GM12891 (cell line): ENCODE results near the gene DYNC2I2.

Experiments
- PAX5 ChIP-seq: IDR thresholded peaks from 2 replicates; pipeline ENCODE4 v1.6.1; 2011; ENCODE audit warnings: low read length, moderate library complexity, mild to moderate bottlenecking; ENCODE audit not compliant: insufficient read depth, severe bottlenecking
- POLR2A ChIP-seq: IDR thresholded peaks from 2 replicates; pipeline ENCODE4 v1.6.1; 2011; ENCODE audit warnings: low read depth, low read length, control low read depth
- POLR2AphosphoS5 ChIP-seq: IDR thresholded peaks from 2 replicates; pipeline ENCODE4 v1.6.1; 2011; ENCODE audit warnings: low read depth, low read length, control low read depth
- POU2F2 ChIP-seq: IDR thresholded peaks from 2 replicates; pipeline ENCODE4 v1.6.1; 2011; ENCODE audit warnings: low read depth, mild to moderate bottlenecking, control low read depth, low read length, moderate library complexity
- SPI1 ChIP-seq: IDR thresholded peaks from 2 replicates; pipeline ENCODE4 v1.6.1; 2011; ENCODE audit warnings: low read depth, low read length, control low read depth
- TAF1 ChIP-seq: IDR thresholded peaks from 2 replicates; pipeline ENCODE4 v1.6.1; 2011; ENCODE audit warnings: low read depth, low read length, control low read depth

GRCh38 chr9:128684065-128684324, 27.3 kb upstream of the DYNC2I2 start:
- TF ChIP-seq POLR2A (no peak), TAF1 (no peak), POLR2AphosphoS5 (no peak), SPI1 (no peak), PAX5 (no peak), POU2F2 (no peak)
